Mucosa of descending colon (tissue), 3 donors: ENCODE measurements around the gene TBATA. TPM values are rescaled to one million over a fixed set of nuclear protein-coding genes. Genes with fewer than 3 reads are reported as not detected.

Experiments used
- ATAC-seq: fragments of 200-7000 bp; cut with Tn5 transposase; one replicate; pipeline ENCODE4 v1.9.1; 2020; ENCODE audit warnings: mild to moderate bottlenecking, moderate library complexity
- DNase-seq, 3 donors: peaks; one replicate each; pipeline ENCODE4 v3.0.0-alpha.2; 2020
- H3K36me3 ChIP-seq: fragments of 200-600 bp; one replicate; pipeline ENCODE4 v1.8.0; 2021; ENCODE audit warnings: low read depth, mild to moderate bottlenecking
- H3K4me1 ChIP-seq: fragments of 200-600 bp; one replicate; pipeline ENCODE4 v1.8.0; 2021; ENCODE audit warnings: low read depth, mild to moderate bottlenecking
- H3K4me3 ChIP-seq: fragments of 200-600 bp; one replicate; pipeline ENCODE4 v1.8.0; 2021; ENCODE audit warnings: mild to moderate bottlenecking
- H3K9me3 ChIP-seq: fragments of 200-600 bp; one replicate; pipeline ENCODE4 v1.8.0; 2021; ENCODE audit warnings: mild to moderate bottlenecking
- intact Hi-C, 2 donors: fragments of 100-400 bp; cut with DNase I in 1 of 2; cut with micrococcal nuclease in 1 of 2; formaldehyde crosslinking; loops; one replicate each; pipeline versions ENCODE4 v1.11.0 to v1.11.1; 2022; cut with DNase I, micrococcal nuclease
- total RNA-seq, 3 donors: library from RNA; stranded (reverse); fragmentation: NEBNext Ultra II Directional in 2 of 3; extraction: Animal tissue kit (Norgen Biotek cat#: 25700) in 2 of 3; gene quantifications; one replicate each; pipeline versions ENCODE4 v1.2.1 to v1.2.4, GENCODE V29; 2021 to 2023
- TF ChIP-seq, protein P1 (sequence below): fragments of 200-600 bp; IDR thresholded peaks from one replicate; pipeline ENCODE4 v1.8.0; 2022; ENCODE audit warnings: antibody characterized with exemption, mild to moderate bottlenecking
- donor health status: DM: no; HTN: no; CAD: no; lungs with moderate emphysema.
- donor health status: DM: no; HTN: no; CAD: no.
- donor health status: DM: no; HTN: yes; CAD: no.

The TBATA gene
- total RNA-seq, 3 donors from 2014 or later: not detected

DNA sequence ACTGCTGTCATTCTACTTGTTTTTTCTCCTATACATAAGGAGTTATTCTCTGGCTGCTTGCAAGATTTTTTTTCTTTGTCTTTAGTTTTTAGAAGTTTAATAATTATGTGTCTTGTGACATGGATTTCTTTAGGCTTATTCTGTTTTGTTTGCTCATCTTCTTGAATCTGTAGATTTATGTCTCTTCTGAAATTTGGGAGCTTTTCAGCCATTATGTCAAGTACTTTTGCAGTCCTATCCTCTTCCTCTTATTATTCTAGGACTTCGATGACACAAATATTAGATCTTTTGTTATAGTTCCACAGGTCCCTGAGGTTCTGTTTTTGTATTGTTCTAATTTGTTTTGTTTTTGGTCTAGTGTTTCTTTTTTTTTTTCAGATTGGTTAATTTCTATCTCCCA, 16.7 kb upstream of the TBATA start:
- no peaks in the 10 kb centered on the region for H3K36me3 ChIP-seq
- TF ChIP-seq, protein P1, sequence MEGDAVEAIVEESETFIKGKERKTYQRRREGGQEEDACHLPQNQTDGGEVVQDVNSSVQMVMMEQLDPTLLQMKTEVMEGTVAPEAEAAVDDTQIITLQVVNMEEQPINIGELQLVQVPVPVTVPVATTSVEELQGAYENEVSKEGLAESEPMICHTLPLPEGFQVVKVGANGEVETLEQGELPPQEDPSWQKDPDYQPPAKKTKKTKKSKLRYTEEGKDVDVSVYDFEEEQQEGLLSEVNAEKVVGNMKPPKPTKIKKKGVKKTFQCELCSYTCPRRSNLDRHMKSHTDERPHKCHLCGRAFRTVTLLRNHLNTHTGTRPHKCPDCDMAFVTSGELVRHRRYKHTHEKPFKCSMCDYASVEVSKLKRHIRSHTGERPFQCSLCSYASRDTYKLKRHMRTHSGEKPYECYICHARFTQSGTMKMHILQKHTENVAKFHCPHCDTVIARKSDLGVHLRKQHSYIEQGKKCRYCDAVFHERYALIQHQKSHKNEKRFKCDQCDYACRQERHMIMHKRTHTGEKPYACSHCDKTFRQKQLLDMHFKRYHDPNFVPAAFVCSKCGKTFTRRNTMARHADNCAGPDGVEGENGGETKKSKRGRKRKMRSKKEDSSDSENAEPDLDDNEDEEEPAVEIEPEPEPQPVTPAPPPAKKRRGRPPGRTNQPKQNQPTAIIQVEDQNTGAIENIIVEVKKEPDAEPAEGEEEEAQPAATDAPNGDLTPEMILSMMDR: no peak
- ATAC-seq (no peak), DNase-seq (no peak)
- intact Hi-C loops: no loop called here
- H3K4me1 ChIP-seq: no peaks in the 10 kb centered on the region
- no peaks in the 10 kb centered on the region for H3K9me3 ChIP-seq
- H3K4me3 ChIP-seq: no peak overlapping the region

DNA sequence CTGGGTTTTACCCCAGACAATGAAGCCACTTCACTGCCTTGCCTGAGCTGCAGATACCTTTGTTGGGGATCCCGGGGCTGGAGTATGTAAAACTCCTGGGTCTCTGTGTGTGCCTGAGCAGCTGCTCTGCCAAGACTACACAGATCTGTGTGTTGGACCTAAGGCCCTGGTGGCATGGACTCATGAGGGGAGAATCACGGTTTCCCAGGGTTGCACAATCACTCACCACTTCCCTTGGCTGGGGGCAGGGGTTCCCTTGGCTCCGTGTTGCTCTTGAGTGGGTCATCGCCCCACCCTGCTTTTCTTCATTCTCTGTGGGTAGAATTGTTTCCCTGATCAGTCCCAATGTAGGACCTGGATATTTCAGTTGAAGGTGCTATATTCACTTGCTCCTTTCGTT, 13.9 kb upstream of the TBATA start:
- no peaks in the 10 kb centered on the region for H3K9me3 ChIP-seq
- intact Hi-C loops: no loop called here
- ATAC-seq (no peak), DNase-seq (no peak)
- H3K4me3 ChIP-seq: no peak overlapping the region
- H3K4me1 ChIP-seq: no peaks in the 10 kb centered on the region
- TF ChIP-seq, protein P1: no peak
- H3K36me3 ChIP-seq: no peaks in the 10 kb centered on the region

DNA sequence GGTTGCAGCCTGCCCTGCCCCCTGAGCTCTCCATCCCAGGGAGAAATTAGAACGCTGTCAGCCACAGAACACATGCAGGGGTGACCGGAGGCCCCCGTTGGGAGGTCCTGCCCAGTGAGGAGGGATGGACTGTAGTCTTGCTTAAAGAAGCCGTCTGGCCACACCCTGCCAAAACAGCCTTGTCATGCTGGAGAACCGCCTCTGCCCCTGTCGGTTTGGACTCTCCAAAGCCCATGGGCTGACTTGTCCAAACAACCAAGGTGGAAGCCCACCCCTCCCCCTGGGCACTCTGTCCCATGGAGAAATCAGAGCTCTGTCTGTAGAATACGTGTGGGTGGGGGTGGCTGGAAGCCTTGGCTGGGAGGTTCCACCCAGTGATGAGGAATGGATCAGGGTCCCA, 12.7 kb upstream of the TBATA start:
- Histone ChIP-seq H3K4me3 (no peak overlapping the region), H3K36me3 (no peaks in the 10 kb centered on the region), H3K9me3 (no peaks in the 10 kb centered on the region), H3K4me1 (no peaks in the 10 kb centered on the region)
- ATAC-seq: no peak
- DNase-seq: no peak
- TF ChIP-seq, protein P1: no peak
- intact Hi-C loops: no loop called here

DNA sequence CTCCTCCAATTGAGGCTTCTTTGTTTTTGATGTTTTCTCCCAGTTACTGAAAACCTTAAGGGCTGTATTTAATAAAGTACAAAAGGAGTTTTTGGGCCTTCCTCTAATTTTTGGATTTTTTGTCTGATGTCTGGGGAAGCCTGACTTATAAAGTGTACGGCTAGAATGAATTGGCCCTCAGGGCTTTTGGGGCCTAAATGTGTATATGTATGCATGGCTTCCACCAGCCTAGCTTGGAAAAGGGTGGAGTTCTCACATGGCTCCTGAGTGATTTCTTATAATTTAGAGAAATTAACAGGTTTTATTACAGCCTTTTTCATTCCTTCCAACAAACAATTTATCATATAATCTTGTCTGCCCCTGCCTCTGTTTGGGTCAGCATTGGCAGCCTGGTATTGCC, 10.4 kb upstream of the TBATA start:
- intact Hi-C loops: no loop called here
- DNase-seq (no peak), ATAC-seq (no peak)
- Histone ChIP-seq H3K36me3 (no peaks in the 10 kb centered on the region), H3K9me3 (no peaks in the 10 kb centered on the region), H3K4me3 (no peak overlapping the region), H3K4me1 (no peaks in the 10 kb centered on the region)
- TF ChIP-seq, protein P1: no peak

DNA sequence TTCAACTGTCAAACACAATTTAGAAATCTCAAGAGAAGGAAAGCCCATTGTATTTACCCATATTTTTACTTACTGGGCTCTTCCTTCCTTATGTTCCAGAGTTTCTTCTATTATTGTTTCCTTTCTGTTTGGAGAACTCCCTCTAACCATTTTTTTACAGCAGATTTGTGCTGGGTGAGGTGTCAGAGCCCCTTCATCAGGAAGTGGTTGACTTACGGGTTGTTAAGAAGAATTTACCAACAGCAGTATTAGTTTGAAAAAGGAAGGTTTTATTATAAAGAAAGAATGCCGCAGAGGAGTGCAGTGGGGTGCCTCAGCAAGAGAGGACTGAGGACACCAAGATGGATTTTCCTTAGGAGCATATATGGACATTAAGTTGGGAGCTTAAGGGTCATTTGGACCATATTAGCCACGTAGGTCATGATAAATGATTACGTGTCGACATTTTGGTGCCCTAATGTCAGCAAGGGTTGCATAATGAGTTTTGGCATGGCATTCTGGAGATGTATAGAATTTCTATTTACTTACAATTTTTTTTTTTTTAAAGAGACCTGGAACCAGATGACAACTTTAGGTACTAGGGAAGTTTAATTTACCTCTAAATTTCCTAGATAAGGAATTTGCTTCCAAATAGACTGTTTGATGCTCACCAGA, 6.3 kb upstream of the TBATA start:
- Histone ChIP-seq H3K36me3 (no peaks in the 10 kb centered on the region), H3K4me3 (no peak overlapping the region), H3K9me3 (no peaks in the 10 kb centered on the region), H3K4me1 (no peaks in the 10 kb centered on the region)
- intact Hi-C loops: no loop called here
- ATAC-seq (no peak), DNase-seq (no peak)
- TF ChIP-seq, protein P1: no peak
